SK-N-SH treated with all-trans-retinoic acid at 6 μM for 48 hours (cell line): ENCODE data around the gene ATRIP.

Experiments used
- ATAC-seq: fragments of 200-7000 bp; cut with Tn5 transposase; 3 replicates; pipeline ENCODE4 v1.9.1; 2020; ENCODE audit warnings: mild to moderate bottlenecking, moderate library complexity
- ARNTL ChIP-seq: fragments of 450-650 bp; formaldehyde crosslinking; IDR thresholded peaks from 2 replicates; pipeline ENCODE4 v1.5.0; 2020; ENCODE audit warnings: low read depth, mild to moderate bottlenecking, moderate library complexity, borderline replicate concordance
- BACH2 ChIP-seq: fragments of 250-450 bp; sonication (Bioruptor Pico); IDR thresholded peaks from 2 replicates; pipeline ENCODE4 v1.9.0; 2021; ENCODE audit warnings: mild to moderate bottlenecking, borderline replicate concordance
- CSDC2 ChIP-seq: fragments of 250-450 bp; sonication (Bioruptor Pico); IDR thresholded peaks from 2 replicates; pipeline ENCODE4 v1.5.0; 2020; ENCODE audit warnings: mild to moderate bottlenecking, moderate library complexity
- ESRRG ChIP-seq: fragments of 250-450 bp; sonication (Bioruptor Pico); IDR thresholded peaks from 2 replicates; pipeline ENCODE4 v1.6.1; 2021; ENCODE audit warnings: mild to moderate bottlenecking
- GLIS3 ChIP-seq: fragments of 250-450 bp; sonication (Bioruptor Pico); IDR thresholded peaks from 2 replicates; pipeline ENCODE4 v1.5.0; 2020; ENCODE audit warnings: mild to moderate bottlenecking, moderate library complexity
- ISL1 ChIP-seq: fragments of 250-450 bp; sonication (Bioruptor Pico); IDR thresholded peaks from 2 replicates; pipeline ENCODE4 v2.1.2; 2022; ENCODE audit warnings: mild to moderate bottlenecking, moderate library complexity
- OSR1 ChIP-seq: fragments of 250-450 bp; sonication (Bioruptor Pico); IDR thresholded peaks from 2 replicates; pipeline ENCODE4 v1.8.0; 2022; ENCODE audit warnings: moderate library complexity, mild to moderate bottlenecking, inconsistent platforms
- PPARA ChIP-seq: fragments of 250-450 bp; sonication (Bioruptor Pico); IDR thresholded peaks from 2 replicates; pipeline ENCODE4 v1.5.0; 2020; ENCODE audit warnings: mild to moderate bottlenecking, borderline replicate concordance
- RARB ChIP-seq: fragments of 250-450 bp; sonication (Bioruptor Pico); IDR thresholded peaks from 2 replicates; pipeline ENCODE4 v1.8.0; 2021; ENCODE audit warnings: mild to moderate bottlenecking, moderate library complexity
- SNAI2 ChIP-seq: fragments of 250-450 bp; sonication (Bioruptor Pico); IDR thresholded peaks from 2 replicates; pipeline ENCODE4 v1.5.0; 2020; ENCODE audit warnings: mild to moderate bottlenecking, moderate library complexity
- TCF4 ChIP-seq: fragments of 250-450 bp; sonication (Bioruptor Pico); IDR thresholded peaks from 2 replicates; pipeline ENCODE4 v1.8.0; 2021; ENCODE audit warnings: mild to moderate bottlenecking, moderate library complexity, borderline replicate concordance
- TOX ChIP-seq: fragments of 250-450 bp; sonication (Bioruptor Pico); IDR thresholded peaks from 2 replicates; pipeline ENCODE4 v1.8.0; 2021; ENCODE audit warnings: mild to moderate bottlenecking, moderate library complexity, borderline replicate concordance
- ZC3H10 ChIP-seq: fragments of 250-450 bp; sonication (Bioruptor Pico); IDR thresholded peaks from 2 replicates; pipeline ENCODE4 v1.5.1; 2021; ENCODE audit warnings: mild to moderate bottlenecking, moderate library complexity
- ZFP3 ChIP-seq: fragments of 250-450 bp; sonication (Bioruptor Pico); IDR thresholded peaks from 2 replicates; pipeline ENCODE4 v1.5.0; 2020; ENCODE audit warnings: mild to moderate bottlenecking, moderate library complexity
- ZFP30 ChIP-seq: fragments of 450-650 bp; formaldehyde crosslinking; IDR thresholded peaks from 2 replicates; pipeline ENCODE4 v1.5.0; 2022; ENCODE audit warnings: mild to moderate bottlenecking, moderate library complexity
- ZNF565 ChIP-seq: fragments of 450-650 bp; formaldehyde crosslinking; conservative IDR thresholded peaks from 2 replicates; pipeline ENCODE4 v1.5.0; 2020; ENCODE audit warnings: low read depth, mild to moderate bottlenecking, moderate library complexity
- ZNF70 ChIP-seq: fragments of 450-650 bp; formaldehyde crosslinking; IDR thresholded peaks from 2 replicates; pipeline ENCODE4 v1.5.0; 2020; ENCODE audit warnings: mild to moderate bottlenecking, moderate library complexity
- ZNF8 ChIP-seq: fragments of 450-650 bp; formaldehyde crosslinking; IDR thresholded peaks from 2 replicates; pipeline ENCODE4 v1.5.0; 2020; ENCODE audit warnings: mild to moderate bottlenecking, moderate library complexity
- TF ChIP-seq, protein P1 (sequence below): fragments of 250-450 bp; sonication (Bioruptor Pico); IDR thresholded peaks from 2 replicates; pipeline ENCODE4 v1.8.0; 2021; ENCODE audit warnings: low read depth, mild to moderate bottlenecking, moderate library complexity, borderline replicate concordance
- TF ChIP-seq, protein P2 (sequence below): fragments of 250-450 bp; sonication (Bioruptor Pico); IDR thresholded peaks from 2 replicates; pipeline ENCODE4 v1.5.1; 2021; ENCODE audit warnings: mild to moderate bottlenecking, moderate library complexity
- TF ChIP-seq, protein P3 (sequence below): fragments of 250-450 bp; sonication (Bioruptor Pico); IDR thresholded peaks from 2 replicates; pipeline ENCODE4 v1.5.0; 2020; ENCODE audit warnings: mild to moderate bottlenecking, moderate library complexity
- TF ChIP-seq, protein P4 (sequence below): fragments of 250-450 bp; sonication (Bioruptor Pico); IDR thresholded peaks from 2 replicates; pipeline ENCODE4 v1.5.1; 2020; ENCODE audit warnings: low read depth, mild to moderate bottlenecking, moderate library complexity

The ATRIP gene

DNA sequence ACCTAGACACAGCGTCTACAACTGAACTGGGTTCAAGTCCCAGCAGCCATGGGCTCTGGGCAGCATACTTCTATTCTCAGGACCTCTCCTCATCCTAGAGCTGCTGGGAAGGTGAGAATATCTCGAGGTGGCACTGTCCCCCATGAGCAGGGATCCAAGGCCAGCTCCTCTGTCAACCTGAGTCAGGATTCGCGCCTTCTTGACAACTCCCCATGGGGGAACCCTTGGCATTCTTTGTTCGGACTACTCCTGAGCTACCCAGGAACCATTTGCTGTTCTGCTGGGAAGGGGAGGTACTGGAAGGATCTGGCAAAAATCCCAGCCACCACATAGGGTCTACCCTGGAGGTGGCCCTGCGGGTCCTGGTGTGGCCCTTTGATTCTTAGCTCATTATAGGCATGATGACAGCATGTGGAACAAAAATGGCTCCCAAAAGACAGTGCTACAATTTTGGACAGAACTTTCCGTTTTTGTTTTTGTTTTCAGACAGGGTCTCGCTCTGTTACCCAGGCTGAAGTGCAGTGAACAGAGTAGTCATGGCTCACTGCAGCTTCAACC lies 38.9 kb upstream of the ATRIP start:
- ATAC-seq, result no peak
- TF ChIP-seq, protein P1, sequence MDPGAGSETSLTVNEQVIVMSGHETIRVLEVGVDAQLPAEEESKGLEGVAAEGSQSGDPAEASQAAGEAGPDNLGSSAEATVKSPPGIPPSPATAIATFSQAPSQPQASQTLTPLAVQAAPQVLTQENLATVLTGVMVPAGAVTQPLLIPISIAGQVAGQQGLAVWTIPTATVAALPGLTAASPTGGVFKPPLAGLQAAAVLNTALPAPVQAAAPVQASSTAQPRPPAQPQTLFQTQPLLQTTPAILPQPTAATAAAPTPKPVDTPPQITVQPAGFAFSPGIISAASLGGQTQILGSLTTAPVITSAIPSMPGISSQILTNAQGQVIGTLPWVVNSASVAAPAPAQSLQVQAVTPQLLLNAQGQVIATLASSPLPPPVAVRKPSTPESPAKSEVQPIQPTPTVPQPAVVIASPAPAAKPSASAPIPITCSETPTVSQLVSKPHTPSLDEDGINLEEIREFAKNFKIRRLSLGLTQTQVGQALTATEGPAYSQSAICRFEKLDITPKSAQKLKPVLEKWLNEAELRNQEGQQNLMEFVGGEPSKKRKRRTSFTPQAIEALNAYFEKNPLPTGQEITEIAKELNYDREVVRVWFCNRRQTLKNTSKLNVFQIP (CRISPR knock-in tag), result no peak
- TF ChIP-seq OSR1 (CRISPR knock-in tag), result no peak
- no peak for TF ChIP-seq ISL1 (CRISPR knock-in tag)
- TF ChIP-seq, protein P2, sequence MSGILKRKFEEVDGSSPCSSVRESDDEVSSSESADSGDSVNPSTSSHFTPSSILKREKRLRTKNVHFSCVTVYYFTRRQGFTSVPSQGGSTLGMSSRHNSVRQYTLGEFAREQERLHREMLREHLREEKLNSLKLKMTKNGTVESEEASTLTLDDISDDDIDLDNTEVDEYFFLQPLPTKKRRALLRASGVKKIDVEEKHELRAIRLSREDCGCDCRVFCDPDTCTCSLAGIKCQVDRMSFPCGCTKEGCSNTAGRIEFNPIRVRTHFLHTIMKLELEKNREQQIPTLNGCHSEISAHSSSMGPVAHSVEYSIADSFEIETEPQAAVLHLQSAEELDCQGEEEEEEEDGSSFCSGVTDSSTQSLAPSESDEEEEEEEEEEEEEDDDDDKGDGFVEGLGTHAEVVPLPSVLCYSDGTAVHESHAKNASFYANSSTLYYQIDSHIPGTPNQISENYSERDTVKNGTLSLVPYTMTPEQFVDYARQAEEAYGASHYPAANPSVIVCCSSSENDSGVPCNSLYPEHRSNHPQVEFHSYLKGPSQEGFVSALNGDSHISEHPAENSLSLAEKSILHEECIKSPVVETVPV (CRISPR knock-in tag), result no peak
- no peak for TF ChIP-seq ZFP3 (CRISPR knock-in tag)
- TF ChIP-seq ZNF8, result no peak
- no peak for TF ChIP-seq TOX
- TF ChIP-seq GLIS3 (CRISPR knock-in tag), result no peak
- TF ChIP-seq PPARA (CRISPR knock-in tag), result no peak
- TF ChIP-seq, protein P3, sequence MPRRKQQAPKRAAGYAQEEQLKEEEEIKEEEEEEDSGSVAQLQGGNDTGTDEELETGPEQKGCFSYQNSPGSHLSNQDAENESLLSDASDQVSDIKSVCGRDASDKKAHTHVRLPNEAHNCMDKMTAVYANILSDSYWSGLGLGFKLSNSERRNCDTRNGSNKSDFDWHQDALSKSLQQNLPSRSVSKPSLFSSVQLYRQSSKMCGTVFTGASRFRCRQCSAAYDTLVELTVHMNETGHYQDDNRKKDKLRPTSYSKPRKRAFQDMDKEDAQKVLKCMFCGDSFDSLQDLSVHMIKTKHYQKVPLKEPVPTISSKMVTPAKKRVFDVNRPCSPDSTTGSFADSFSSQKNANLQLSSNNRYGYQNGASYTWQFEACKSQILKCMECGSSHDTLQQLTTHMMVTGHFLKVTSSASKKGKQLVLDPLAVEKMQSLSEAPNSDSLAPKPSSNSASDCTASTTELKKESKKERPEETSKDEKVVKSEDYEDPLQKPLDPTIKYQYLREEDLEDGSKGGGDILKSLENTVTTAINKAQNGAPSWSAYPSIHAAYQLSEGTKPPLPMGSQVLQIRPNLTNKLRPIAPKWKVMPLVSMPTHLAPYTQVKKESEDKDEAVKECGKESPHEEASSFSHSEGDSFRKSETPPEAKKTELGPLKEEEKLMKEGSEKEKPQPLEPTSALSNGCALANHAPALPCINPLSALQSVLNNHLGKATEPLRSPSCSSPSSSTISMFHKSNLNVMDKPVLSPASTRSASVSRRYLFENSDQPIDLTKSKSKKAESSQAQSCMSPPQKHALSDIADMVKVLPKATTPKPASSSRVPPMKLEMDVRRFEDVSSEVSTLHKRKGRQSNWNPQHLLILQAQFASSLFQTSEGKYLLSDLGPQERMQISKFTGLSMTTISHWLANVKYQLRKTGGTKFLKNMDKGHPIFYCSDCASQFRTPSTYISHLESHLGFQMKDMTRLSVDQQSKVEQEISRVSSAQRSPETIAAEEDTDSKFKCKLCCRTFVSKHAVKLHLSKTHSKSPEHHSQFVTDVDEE (CRISPR knock-in tag), result no peak
- TF ChIP-seq ZFP30 (CRISPR knock-in tag), result no peak
- TF ChIP-seq, protein P4, sequence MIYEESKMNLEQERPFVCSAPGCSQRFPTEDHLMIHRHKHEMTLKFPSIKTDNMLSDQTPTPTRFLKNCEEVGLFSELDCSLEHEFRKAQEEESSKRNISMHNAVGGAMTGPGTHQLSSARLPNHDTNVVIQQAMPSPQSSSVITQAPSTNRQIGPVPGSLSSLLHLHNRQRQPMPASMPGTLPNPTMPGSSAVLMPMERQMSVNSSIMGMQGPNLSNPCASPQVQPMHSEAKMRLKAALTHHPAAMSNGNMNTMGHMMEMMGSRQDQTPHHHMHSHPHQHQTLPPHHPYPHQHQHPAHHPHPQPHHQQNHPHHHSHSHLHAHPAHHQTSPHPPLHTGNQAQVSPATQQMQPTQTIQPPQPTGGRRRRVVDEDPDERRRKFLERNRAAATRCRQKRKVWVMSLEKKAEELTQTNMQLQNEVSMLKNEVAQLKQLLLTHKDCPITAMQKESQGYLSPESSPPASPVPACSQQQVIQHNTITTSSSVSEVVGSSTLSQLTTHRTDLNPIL (CRISPR knock-in tag), result no peak
- TF ChIP-seq ZNF70 (CRISPR knock-in tag), result no peak
- no peak for TF ChIP-seq SNAI2 (CRISPR knock-in tag)
- TF ChIP-seq ZNF565, result no peak
- TF ChIP-seq ZC3H10 (CRISPR knock-in tag), result no peak

DNA sequence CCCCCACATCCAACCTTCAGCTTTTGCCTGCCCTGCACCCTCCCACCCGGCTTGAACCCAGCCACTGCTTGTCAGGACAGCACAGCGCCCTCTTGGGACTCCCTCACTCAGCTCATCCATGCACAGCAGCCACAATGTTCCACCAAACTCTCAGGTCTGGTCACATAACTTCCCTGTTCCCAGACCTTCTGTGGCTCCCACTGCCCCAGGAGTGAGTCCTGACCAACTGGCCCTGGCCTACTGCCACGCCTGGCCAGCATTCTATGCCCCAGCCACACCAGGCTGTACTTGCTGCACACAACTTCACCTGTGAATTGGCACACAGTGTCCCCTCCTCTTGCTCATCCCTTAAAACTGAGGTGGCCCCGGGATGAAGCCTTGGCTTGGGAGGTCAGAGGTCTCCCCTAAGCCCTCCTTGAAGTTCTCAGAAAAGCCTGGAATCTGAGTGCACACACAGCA lies 37.7 kb upstream of the ATRIP start:
- TF ChIP-seq PPARA (CRISPR knock-in tag), result no peak
- TF ChIP-seq ESRRG (CRISPR knock-in tag), result no peak
- no peak for TF ChIP-seq RARB (CRISPR knock-in tag)
- TF ChIP-seq ZNF70 (CRISPR knock-in tag), result no peak
- TF ChIP-seq, protein P3 (CRISPR knock-in tag), result no peak
- ATAC-seq, result no peak

DNA sequence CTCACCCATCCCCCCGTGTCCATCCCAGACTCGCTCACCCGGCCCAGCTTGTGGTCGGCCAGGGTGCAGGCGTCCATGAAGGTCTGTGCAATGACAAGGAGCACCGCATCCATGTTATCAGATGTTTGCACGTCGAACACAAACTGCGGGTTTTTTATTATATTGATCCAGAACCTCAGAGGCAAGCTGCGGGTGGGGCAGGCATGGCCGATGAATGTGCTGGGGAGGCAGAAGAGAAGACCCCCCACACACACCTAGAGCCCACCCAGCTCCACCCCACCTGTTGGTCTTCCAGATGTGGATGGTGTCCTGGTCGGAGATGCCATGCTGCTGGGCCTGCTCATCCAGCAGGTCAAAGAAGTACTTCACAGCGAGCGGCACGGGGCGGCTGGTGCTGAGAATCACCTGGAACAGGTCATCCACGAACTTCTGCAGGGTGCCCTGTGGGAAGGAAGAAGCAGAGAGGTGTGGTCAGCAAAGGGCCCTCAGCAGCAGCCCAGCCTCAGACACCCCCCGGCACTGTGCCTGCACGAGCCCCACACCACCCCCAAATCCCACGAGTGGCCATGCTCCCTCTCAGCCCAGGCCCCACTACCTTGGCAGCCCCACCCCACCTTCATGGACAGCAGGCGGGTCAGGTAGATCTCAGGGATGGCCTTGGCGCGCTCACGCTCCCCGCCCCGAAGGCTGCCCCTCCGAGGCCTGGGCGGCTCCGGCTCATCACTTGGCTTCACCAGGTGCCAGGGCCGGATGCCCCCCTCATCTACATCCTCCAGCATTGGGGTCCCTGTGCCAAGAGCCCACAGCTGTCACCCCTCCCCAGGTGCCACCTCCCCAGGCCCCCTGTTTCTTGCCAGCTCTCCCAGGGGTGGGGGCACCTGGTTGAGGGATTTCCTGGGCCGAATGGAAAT lies 37.0 kb upstream of the ATRIP start:
- TF ChIP-seq PPARA (CRISPR knock-in tag) (no peak), ZFP30 (CRISPR knock-in tag) (no peak), ARNTL (no peak), TCF4 (CRISPR knock-in tag) (no peak), BACH2 (CRISPR knock-in tag) (no peak), CSDC2 (CRISPR knock-in tag) (no peak), ZNF565 (no peak), RARB (CRISPR knock-in tag) (no peak), ESRRG (CRISPR knock-in tag) (no peak), OSR1 (CRISPR knock-in tag) (no peak), ZFP3 (CRISPR knock-in tag) (no peak)
- TF ChIP-seq, protein P4 (CRISPR knock-in tag), result no peak
- no peak; the same call in 2 of the 3 replicates for ATAC-seq
